IMR-90 (cell line): ENCODE measurements around the gene ZNF433. TPM values are rescaled to one million over a fixed set of nuclear protein-coding genes. Genes with fewer than 3 reads are reported as not detected.

Experiments
- ATAC-seq: fragments of 200-7000 bp; cut with Tn5 transposase; 2 replicates; pipeline ENCODE4 v1.9.1; 2020; ENCODE audit warnings: low read depth, mild to moderate bottlenecking, moderate library complexity
- BruUV-seq: library from RNA; stranded (reverse); fragments of 400-500 nt; replicated peaks from 2 replicates; lab custom pipeline; 2021; lab: Mats Ljungman, UMichigan
- CTCF ChIA-PET: fragments of 300-600 bp; formaldehyde crosslinking; extraction: SDS; loops from one replicate; lab custom pipeline; 2021; ENCODE audit warnings: antibody characterized with exemption; lab: Yijun Ruan, JAX
- POLR2A ChIA-PET: fragments of 300-600 bp; sonication (Branson Sonifier 250); formaldehyde crosslinking; loops from one replicate; lab custom pipeline; 2022; ENCODE audit warnings: antibody characterized with exemption; ENCODE audit not compliant: unreplicated experiment; lab: Charles Lee
- DNase-seq: peaks from one replicate; pipeline ENCODE4 v3.0.0; 2013
- H2AFZ ChIP-seq: replicated peaks from 2 replicates; pipeline ENCODE3; 2013; ENCODE audit warnings: low read length, mild to moderate bottlenecking; ENCODE audit not compliant: poor library complexity
- H2AK5ac ChIP-seq: 2 replicates; pipeline ENCODE4 v1.6.1; 2013; ENCODE audit warnings: low read depth, low read length, inconsistent platforms
- H2AK9ac ChIP-seq: replicated peaks from 2 replicates; pipeline ENCODE3; 2013; ENCODE audit warnings: mild to moderate bottlenecking, low read depth, low read length, moderate library complexity; ENCODE audit not compliant: poor library complexity
- H2BK120ac ChIP-seq: 2 replicates; pipeline ENCODE4 v1.6.1; 2013; ENCODE audit warnings: low read depth, low read length, inconsistent platforms
- H2BK15ac ChIP-seq: 3 replicates; pipeline ENCODE4 v1.6.1; 2013; ENCODE audit warnings: low read depth, low read length, inconsistent platforms
- H2BK20ac ChIP-seq: 2 replicates; pipeline ENCODE4 v1.6.1; 2013; ENCODE audit warnings: low read depth, mild to moderate bottlenecking, inconsistent platforms, low read length, moderate library complexity
- H2BK5ac ChIP-seq: 2 replicates; pipeline ENCODE4 v1.6.1; 2013; ENCODE audit warnings: mild to moderate bottlenecking, low read depth, low read length, inconsistent platforms; ENCODE audit not compliant: poor library complexity, severe bottlenecking
- H3K14ac ChIP-seq: replicated peaks from 2 replicates; pipeline ENCODE4 v1.6.1; 2013; ENCODE audit warnings: low read depth, low read length, inconsistent platforms
- H3K18ac ChIP-seq: 2 replicates; pipeline ENCODE4 v1.6.1; 2013; ENCODE audit warnings: low read depth, low read length, control low read depth
- H3K23ac ChIP-seq: 2 replicates; pipeline ENCODE4 v1.6.1; 2013; ENCODE audit warnings: low read depth, low read length, inconsistent platforms
- H3K27ac ChIP-seq: 2 replicates; pipeline ENCODE4 v1.5.1; 2013; ENCODE audit warnings: mild to moderate bottlenecking, control low read depth, low read length; ENCODE audit not compliant: insufficient read depth
- H3K27me3 ChIP-seq: 2 replicates; pipeline ENCODE4 v1.6.1; 2013; ENCODE audit warnings: low read length; ENCODE audit not compliant: control insufficient read depth, insufficient read depth
- H3K36me3 ChIP-seq: 2 replicates; pipeline ENCODE4 v1.6.1; 2013; ENCODE audit warnings: low read length, mixed read lengths; ENCODE audit not compliant: control insufficient read depth, insufficient read depth
- H3K4ac ChIP-seq: 2 replicates; pipeline ENCODE4 v1.6.1; 2013; ENCODE audit warnings: low read depth, low read length, inconsistent platforms
- H3K4me1 ChIP-seq: 2 replicates; pipeline ENCODE4 v1.6.1; 2013; ENCODE audit warnings: low read length, mixed read lengths; ENCODE audit not compliant: control insufficient read depth, insufficient read depth
- H3K4me2 ChIP-seq: 2 replicates; pipeline ENCODE4 v1.6.1; 2013; ENCODE audit warnings: low read depth, mild to moderate bottlenecking, control low read depth, low read length, moderate library complexity
- H3K4me3 ChIP-seq: 2 replicates; pipeline ENCODE4 v1.5.1; 2013; ENCODE audit warnings: low read depth, mild to moderate bottlenecking, control low read depth, low read length, moderate library complexity; ENCODE audit not compliant: insufficient read depth
- H3K56ac ChIP-seq: 2 replicates; pipeline ENCODE4 v1.6.1; 2013; ENCODE audit warnings: low read length, inconsistent platforms; ENCODE audit not compliant: insufficient read depth; ENCODE audit errors: extremely low read depth
- H3K79me1 ChIP-seq, 2 experiments: 2 replicates each; pipeline ENCODE4 v1.6.1; 2013; ENCODE audit warnings: low read length in 2 of 2, inconsistent platforms in 1 of 2, low read depth in 1 of 2
- H3K9ac ChIP-seq: 2 replicates; pipeline ENCODE4 v1.6.1; 2013; ENCODE audit warnings: low read depth, low read length, control low read depth
- H3K9me1 ChIP-seq: 2 replicates; pipeline ENCODE4 v1.6.1; 2013; ENCODE audit warnings: low read length, inconsistent platforms; ENCODE audit not compliant: insufficient read depth
- H3K9me3 ChIP-seq: 2 replicates; pipeline ENCODE4 v1.6.1; 2013; ENCODE audit warnings: low read length; ENCODE audit not compliant: control insufficient read depth, insufficient read depth
- H4K20me1 ChIP-seq: 2 replicates; pipeline ENCODE4 v1.6.1; 2013; ENCODE audit warnings: low read length, inconsistent platforms; ENCODE audit not compliant: insufficient read depth
- H4K5ac ChIP-seq: 2 replicates; pipeline ENCODE4 v1.6.1; 2013; ENCODE audit warnings: mild to moderate bottlenecking, low read depth, low read length, control low read depth
- H4K8ac ChIP-seq, 2 experiments: 2 replicates each; pipeline ENCODE4 v1.6.1; 2013; ENCODE audit warnings: low read depth in 2 of 2, low read length in 2 of 2, control low read depth in 1 of 2, inconsistent platforms in 1 of 2
- H4K91ac ChIP-seq: 2 replicates; pipeline ENCODE4 v1.6.1; 2013; ENCODE audit warnings: low read depth, low read length, inconsistent platforms; ENCODE audit not compliant: insufficient read depth
- BHLHE40 ChIP-seq: fragments of 150-350 bp; IDR thresholded peaks from 2 replicates; pipeline ENCODE4 v1.6.1; 2016; ENCODE audit warnings: mild to moderate bottlenecking, low read depth, low read length
- CEBPB ChIP-seq: IDR thresholded peaks from 2 replicates; pipeline ENCODE4 v1.6.1; 2012; ENCODE audit warnings: low read depth, low read length, improper control_type of control experiment
- CHD1 ChIP-seq: IDR thresholded peaks from 2 replicates; pipeline ENCODE4 v1.6.1; 2012; ENCODE audit warnings: low read depth, low read length, improper control_type of control experiment
- CTCF ChIP-seq: conservative IDR thresholded peaks from 2 replicates; pipeline ENCODE4 v1.5.1; 2012; ENCODE audit warnings: mild to moderate bottlenecking, low read depth, low read length, improper control_type of control experiment
- FOS ChIP-seq: fragments of 150-350 bp; IDR thresholded peaks from 2 replicates; pipeline ENCODE4 v1.6.1; 2016; ENCODE audit warnings: low read depth, low read length
- MAFK ChIP-seq: IDR thresholded peaks from 2 replicates; pipeline ENCODE4 v1.6.1; 2012; ENCODE audit warnings: low read depth, low read length, improper control_type of control experiment
- MAZ ChIP-seq: IDR thresholded peaks from 2 replicates; pipeline ENCODE4 v1.6.1; 2012; ENCODE audit warnings: low read depth, mild to moderate bottlenecking, low read length, improper control_type of control experiment, moderate library complexity, borderline replicate concordance
- MXI1 ChIP-seq: IDR thresholded peaks from 2 replicates; pipeline ENCODE4 v1.6.1; 2012; ENCODE audit warnings: low read depth, mild to moderate bottlenecking, low read length, moderate library complexity, borderline replicate concordance
- NFE2L2 ChIP-seq: fragments of 150-350 bp; IDR thresholded peaks from 2 replicates; pipeline ENCODE4 v1.6.1; 2016; ENCODE audit warnings: low read depth, mild to moderate bottlenecking, low read length
- POLR2A ChIP-seq: IDR thresholded peaks from 2 replicates; pipeline ENCODE4 v1.6.1; 2012; ENCODE audit warnings: mild to moderate bottlenecking, low read depth, low read length
- RAD21 ChIP-seq: IDR thresholded peaks from 2 replicates; pipeline ENCODE4 v1.6.1; 2012; ENCODE audit warnings: low read length, improper control_type of control experiment
- RCOR1 ChIP-seq: IDR thresholded peaks from 2 replicates; pipeline ENCODE4 v1.6.1; 2012; ENCODE audit warnings: mild to moderate bottlenecking, low read length, improper control_type of control experiment; ENCODE audit not compliant: insufficient replicate concordance
- SMC3 ChIP-seq: fragments of 150-350 bp; IDR thresholded peaks from 2 replicates; pipeline ENCODE4 v1.6.1; 2016; ENCODE audit warnings: low read depth, mild to moderate bottlenecking, antibody characterized with exemption, low read length, moderate library complexity
- USF2 ChIP-seq: fragments of 150-350 bp; IDR thresholded peaks from 2 replicates; pipeline ENCODE4 v1.6.1; 2017; ENCODE audit warnings: mild to moderate bottlenecking, antibody characterized with exemption, low read length, low read depth
- WGBS, 2 experiments: methylation state at CpG; one replicate each; pipeline versions ENCODE4 v1.1.5 to v1.1.7; 2013; ENCODE audit warnings: missing lambda C conversion rate in 2 of 2; ENCODE audit not compliant: insufficient read length in 1 of 2; ENCODE audit errors: extremely low coverage in 2 of 2; 5-methylcytosine and 5-hydroxymethylcytosine counted together
- dilution Hi-C: fragments of 300-500 bp; cut with HindIII; formaldehyde crosslinking; loops from one replicate; pipeline ENCODE4 v1.14.3; 2018; ENCODE audit warnings: low sequenced_read_pairs; ENCODE audit not compliant: unreplicated experiment
- in situ Hi-C: fragments of 300-500 bp; cut with MboI; formaldehyde crosslinking; loops from 3 replicates; pipeline ENCODE4 v1.14.3; 2019; ENCODE audit warnings: low sequenced_read_pairs, inconsistent platforms, mixed read lengths
- intact Hi-C: fragments of 100-400 bp; cut with micrococcal nuclease; formaldehyde crosslinking; loops from 2 replicates; pipeline ENCODE4 v1.10.0; 2022
- polyA plus RNA-seq, 3 experiments: library from polyadenylated mRNA; depleted of rRNA; stranded (reverse); fragments of >200 nt; gene quantifications; 2 replicates each; pipeline ENCODE4 v1.2.3, GENCODE V29; 2012; ENCODE audit warnings: low replicate concordance in 1 of 3
- total RNA-seq: library from RNA; depleted of rRNA; stranded (reverse); fragments of >200 nt; gene quantifications from 2 replicates; pipeline ENCODE4 v1.2.3, GENCODE V29; 2012

ZNF433 gene
- total and polyA plus RNA-seq, 2 of the 4 experiments (the other 2 are of a cell fraction) = 3.5 to 11.1 TPM

- no peak overlapping the region for H2AK5ac ChIP-seq
- H4K5ac ChIP-seq = no peak overlapping the region
- no peaks in the 10 kb centered on the region for H3K79me1 ChIP-seq
- no peak overlapping the region for H3K18ac ChIP-seq
- no CpG with 5 or more reads among the region's 9 CpGs for WGBS, 2 experiments
- H3K4me3 ChIP-seq = no peak overlapping the region
- POLR2A ChIA-PET = no interaction called here
- H3K27ac ChIP-seq = no peak overlapping the region
- no peak overlapping the region for H2BK15ac ChIP-seq
- H2BK120ac ChIP-seq = no peak overlapping the region
- no peak overlapping the region for H2BK5ac ChIP-seq
- no peak overlapping the region for H2AK9ac ChIP-seq
- peaks cover 56% of the 10 kb centered on the region for H3K9me3 ChIP-seq
- no peaks in the 10 kb centered on the region for H3K4me1 ChIP-seq
- H3K56ac ChIP-seq = no peak overlapping the region
- no peak overlapping the region for H3K14ac ChIP-seq
- no peak overlapping the region for H3K4me2 ChIP-seq
- peaks cover 4% of the 10 kb centered on the region; the same call in 1 of the 2 replicates for H3K36me3 ChIP-seq
- no TSS peak for BruUV-seq
- H3K9me1 ChIP-seq = no peaks in the 10 kb centered on the region
- in situ Hi-C loops = no loop called here
- TF ChIP-seq MAFK (no peak), NFE2L2 (no peak), CEBPB (no peak), RCOR1 (no peak), POLR2A (no peak), BHLHE40 (no peak), CHD1 (no peak), CTCF (no peak), USF2 (no peak), SMC3 (no peak), FOS (no peak), MXI1 (no peak), MAZ (no peak), RAD21 (no peak)
- no peak overlapping the region for H4K8ac ChIP-seq
- intact Hi-C loops = no loop called here
- no peak overlapping the region for H2BK20ac ChIP-seq
- no peak for DNase-seq
- ATAC-seq = no peak
- H3K27me3 ChIP-seq = no peaks in the 10 kb centered on the region
- H3K4ac ChIP-seq = no peak overlapping the region
- dilution Hi-C loops = no loop called here
- H4K91ac ChIP-seq = no peak overlapping the region
- no peak overlapping the region for H2AFZ ChIP-seq
- no peak overlapping the region for H3K9ac ChIP-seq
- H3K23ac ChIP-seq = no peak overlapping the region
- H4K20me1 ChIP-seq = no peaks in the 10 kb centered on the region
- CTCF ChIA-PET = no interaction called here
Observed at GRCh38 chr19:11978492-11979100, 56.9 kb downstream of the ZNF433 start.
